Measurements from ENCODE around the gene RASSF5. TPM values are rescaled to one million over a fixed set of nuclear protein-coding genes. Genes with fewer than 3 reads are reported as not detected.
A peak's percentile ranks its signal among the peaks of the same experiment; 100 is the strongest.

RASSF5 gene
- total RNA-seq, 2 donors from 2014 or later, result 212 to 239 TPM

- Mint-ChIP-seq H3K36me3 (peaks cover 62 to 69% of the 10 kb centered on the region in 2 donors), H3K9me3 (no peaks in the 10 kb centered on the region)
- no peak for DNase-seq (ENCODE audit: low spot score in 2 of 2)
Measured at GRCh38 chr1:206558794-206559671, 51.7 kb downstream of the RASSF5 start.

DNA sequence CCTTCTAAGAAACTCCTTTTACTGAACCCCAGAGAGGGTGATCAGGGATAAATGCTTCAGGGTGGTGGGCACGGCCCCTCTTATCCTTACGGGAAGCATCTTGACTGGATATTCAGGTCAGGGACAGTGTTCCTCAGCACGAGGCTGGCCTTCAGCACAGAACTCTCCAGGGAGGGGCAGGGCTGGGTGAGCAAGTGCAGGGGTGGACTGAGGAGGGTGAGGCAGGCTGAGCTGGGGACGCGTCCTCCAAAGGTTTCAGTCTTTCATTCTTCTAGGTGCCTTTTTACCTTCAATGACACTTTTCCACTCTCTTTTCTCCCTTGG, 52.3 kb downstream of the RASSF5 start:
- Mint-ChIP-seq H3K36me3 (peaks cover 68 to 75% of the 10 kb centered on the region in 2 donors), H3K27ac (peak overlapping the region; percentile 97), H3K9me3 (no peaks in the 10 kb centered on the region)
- ATAC-seq, result no peak
- DNase-seq (ENCODE audit: low spot score in 2 of 2), result no peak

More at GRCh38 chr1:206558794-206559671, 51.7 kb downstream of the RASSF5 start:
- peak overlapping the region; percentile 97 for H3K27ac Mint-ChIP-seq
- ATAC-seq, result no peak

DNA sequence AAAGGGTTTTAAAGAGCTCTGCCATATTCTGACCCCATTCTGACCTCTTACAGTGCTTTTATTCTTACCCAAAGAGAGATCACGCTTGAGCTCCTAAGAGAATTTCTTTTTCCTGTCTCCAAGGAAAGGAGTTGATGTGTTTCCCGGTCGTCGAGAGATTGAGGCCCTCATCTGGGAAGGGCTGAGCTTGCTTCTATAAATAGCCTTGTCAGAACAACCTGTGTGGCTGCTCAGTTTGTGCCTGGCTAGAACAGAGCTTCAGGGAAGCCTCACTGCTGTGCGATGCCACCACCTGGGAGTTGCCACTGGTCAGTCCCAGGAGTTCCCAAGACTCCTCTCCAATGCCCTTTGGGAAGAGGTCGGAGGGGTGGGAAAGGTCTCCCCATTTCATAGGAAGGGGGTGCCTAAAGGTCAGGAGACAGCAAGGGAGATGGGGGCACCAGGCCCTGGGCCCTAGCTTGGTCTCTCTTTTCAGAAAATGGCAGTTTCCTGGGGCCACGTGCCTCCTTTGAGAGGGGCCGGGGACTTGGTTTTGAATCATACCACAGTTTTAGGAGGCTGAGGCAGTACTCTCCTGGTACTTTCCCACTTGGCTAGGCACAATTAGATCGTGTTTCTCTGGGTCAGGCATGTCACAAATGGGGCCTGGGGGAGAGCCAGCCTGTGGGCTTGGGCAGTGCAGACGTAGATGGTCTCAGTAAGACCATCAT, 52.8 kb downstream of the RASSF5 start:
- peak in 1 of 2 donors; percentile 72 for DNase-seq (ENCODE audit: low spot score in 2 of 2)
- no peaks in the 10 kb centered on the region for H3K9me3 Mint-ChIP-seq
- H3K27ac Mint-ChIP-seq, result peak overlapping the region; percentile 97
- peaks cover 73 to 80% of the 10 kb centered on the region in 2 donors for H3K36me3 Mint-ChIP-seq
- peak in 1 of 2 donors; percentile 25 for ATAC-seq

GRCh38 chr1:206563367-206564207, 56.3 kb downstream of the RASSF5 start:
- peak; percentile 27 for ATAC-seq
- H3K9me3 Mint-ChIP-seq, result no peaks in the 10 kb centered on the region
- no peak for DNase-seq (ENCODE audit: low spot score in 2 of 2)
- H3K27ac Mint-ChIP-seq, result peak overlapping the region; percentile 92 to 97
- H3K36me3 Mint-ChIP-seq, result peaks cover 93 to 100% of the 10 kb centered on the region in 2 donors

DNA sequence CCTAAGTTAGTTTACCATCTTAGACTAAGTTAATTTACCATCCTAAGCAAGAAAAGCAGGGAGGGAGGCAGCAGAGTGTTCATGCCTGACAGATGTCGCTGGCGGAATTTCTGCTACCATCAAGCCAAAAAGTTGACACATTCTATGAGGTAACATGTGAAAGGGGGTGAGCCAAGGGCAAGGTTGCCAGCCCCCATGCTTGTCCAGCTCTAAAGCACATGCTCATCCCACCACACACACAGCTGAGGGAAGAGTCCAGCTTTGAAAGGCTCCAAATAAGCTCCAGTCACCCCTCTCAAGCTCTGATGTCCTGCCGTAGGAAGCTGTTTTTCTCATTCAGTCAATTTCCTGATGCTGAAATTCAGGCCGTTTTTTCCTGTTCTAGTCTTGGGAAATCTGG, 58.7 kb downstream of the RASSF5 start:
- Mint-ChIP-seq H3K36me3 (peaks cover 69 to 92% of the 10 kb centered on the region in 2 donors), H3K9me3 (no peaks in the 10 kb centered on the region), H3K27ac (peak overlapping the region; percentile 92 to 97)
- ATAC-seq (no peak), DNase-seq (ENCODE audit: low spot score in 2 of 2) (no peak)

DNA sequence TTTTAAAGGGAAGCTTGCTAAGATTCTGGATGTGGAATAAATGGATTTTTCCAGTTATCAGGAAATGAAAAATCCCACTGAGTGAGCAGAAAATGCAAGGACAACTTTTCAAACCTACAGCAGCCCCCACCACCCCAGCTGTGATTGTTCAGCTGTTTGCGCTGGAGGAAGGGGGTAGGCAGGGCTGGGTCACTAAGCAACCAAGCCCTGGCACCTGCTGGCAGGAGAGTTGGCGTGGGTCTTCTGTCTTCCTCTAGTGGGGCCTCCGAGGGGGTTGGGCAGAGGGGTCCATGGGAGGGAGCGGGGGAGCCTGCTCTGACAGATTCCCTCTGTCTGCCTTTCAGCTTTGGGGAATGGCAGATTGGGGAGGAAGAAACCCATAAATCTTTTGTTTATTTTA, 59.7 kb downstream of the RASSF5 start:
- Mint-ChIP-seq H3K27ac (peak overlapping the region; percentile 92 to 97), H3K9me3 (no peaks in the 10 kb centered on the region), H3K36me3 (peaks cover 70 to 92% of the 10 kb centered on the region in 2 donors)
- ATAC-seq, result no peak
- no peak for DNase-seq (ENCODE audit: low spot score in 2 of 2)

GRCh38 chr1:206568256-206568655, 60.9 kb downstream of the RASSF5 start:
- Mint-ChIP-seq H3K9me3 (no peaks in the 10 kb centered on the region), H3K27ac (peak overlapping the region; percentile 92 to 97), H3K36me3 (peaks cover 70 to 92% of the 10 kb centered on the region in 2 donors)
- peak; percentile 50 to 56 for ATAC-seq
- DNase-seq (ENCODE audit: low spot score in 2 of 2), result peak in 1 of 2 donors; percentile 66

- DNase-seq (ENCODE audit: low spot score in 2 of 2) (no peak), ATAC-seq (peak; percentile 38 to 47)
- Mint-ChIP-seq H3K27ac (peak overlapping the region; percentile 92 to 97), H3K36me3 (peaks cover 67 to 91% of the 10 kb centered on the region in 2 donors), H3K9me3 (no peaks in the 10 kb centered on the region)
Measured at GRCh38 chr1:206568779-206569352, 61.5 kb downstream of the RASSF5 start.

DNA sequence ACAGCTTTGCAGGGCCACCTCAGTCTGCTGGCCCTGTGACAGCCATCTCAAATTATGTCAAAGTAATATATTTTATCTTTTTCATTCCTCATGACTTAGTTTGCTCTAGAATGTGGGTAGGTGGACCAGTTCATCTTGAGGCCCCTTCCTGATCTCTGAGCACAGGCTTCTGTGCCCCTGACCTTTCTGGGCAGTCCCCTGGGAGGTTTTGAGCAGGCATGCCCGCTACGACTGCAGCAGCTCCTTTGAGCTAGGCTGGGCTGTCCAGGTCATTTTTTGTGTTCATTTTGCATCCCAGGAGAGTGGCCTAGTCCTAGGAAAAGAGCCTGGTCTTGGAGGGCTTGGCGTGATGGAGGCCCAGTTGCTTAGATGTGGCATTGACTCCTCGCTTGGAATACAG, 62.2 kb downstream of the RASSF5 start:
- peak overlapping the region; percentile 92 to 97 for H3K27ac Mint-ChIP-seq
- ATAC-seq (peak in 1 of 2 donors; percentile 17), DNase-seq (ENCODE audit: low spot score in 2 of 2) (no peak)
- H3K36me3 Mint-ChIP-seq, result peaks cover 66 to 90% of the 10 kb centered on the region in 2 donors
- no peaks in the 10 kb centered on the region for H3K9me3 Mint-ChIP-seq

- Mint-ChIP-seq H3K9me3 (no peaks in the 10 kb centered on the region), H3K36me3 (peaks cover 56 to 81% of the 10 kb centered on the region in 2 donors), H3K27ac (peak overlapping the region; percentile 92 to 97)
- ATAC-seq (no peak), DNase-seq (ENCODE audit: low spot score in 2 of 2) (no peak)
Measured at GRCh38 chr1:206570529-206570928, 63.2 kb downstream of the RASSF5 start.

GRCh38 chr1:206572835-206573234, 65.5 kb downstream of the RASSF5 start:
- no peaks in the 10 kb centered on the region for H3K9me3 Mint-ChIP-seq
- H3K36me3 Mint-ChIP-seq, result peaks cover 33 to 72% of the 10 kb centered on the region in 2 donors
- DNase-seq (ENCODE audit: low spot score in 2 of 2), result no peak
- H3K27ac Mint-ChIP-seq, result peak overlapping the region; percentile 95 to 100
- no peak for ATAC-seq

GRCh38 chr1:206573319-206573718, 66.0 kb downstream of the RASSF5 start:
- peak overlapping the region; percentile 93 to 100 for H3K27ac Mint-ChIP-seq
- H3K9me3 Mint-ChIP-seq, result no peaks in the 10 kb centered on the region
- DNase-seq (ENCODE audit: low spot score in 2 of 2) (no peak), ATAC-seq (no peak)
- H3K36me3 Mint-ChIP-seq, result peaks cover 30 to 67% of the 10 kb centered on the region in 2 donors

DNA sequence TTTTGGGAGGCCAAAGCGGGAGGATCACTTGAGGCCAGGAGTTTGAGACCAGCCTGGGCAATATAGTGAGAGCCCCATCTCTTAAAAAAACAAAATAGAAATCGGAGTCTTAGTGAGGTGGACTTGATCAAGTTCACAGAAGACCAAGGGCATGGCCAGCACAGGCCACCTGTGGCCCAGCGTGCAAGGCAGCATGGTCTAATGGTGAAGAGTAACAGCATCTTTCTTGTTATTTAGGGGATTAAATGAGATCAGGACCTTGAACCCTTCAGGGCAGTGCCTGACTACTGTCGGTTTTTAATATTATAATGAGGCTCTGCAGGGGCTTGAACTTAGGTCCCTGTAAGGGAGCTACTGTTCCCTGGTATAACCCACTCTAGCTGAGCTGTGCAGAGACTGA, 66.4 kb downstream of the RASSF5 start:
- Mint-ChIP-seq H3K9me3 (no peaks in the 10 kb centered on the region), H3K36me3 (peaks cover 30 to 63% of the 10 kb centered on the region in 2 donors), H3K27ac (peak overlapping the region; percentile 93 to 100)
- ATAC-seq (no peak), DNase-seq (ENCODE audit: low spot score in 2 of 2) (no peak)

- peaks cover 42 to 66% of the 10 kb centered on the region in 2 donors for H3K36me3 Mint-ChIP-seq
- no peak for ATAC-seq
- no peaks in the 10 kb centered on the region for H3K9me3 Mint-ChIP-seq
- no peak for DNase-seq (ENCODE audit: low spot score in 2 of 2)
- peak overlapping the region; percentile 91 to 100 for H3K27ac Mint-ChIP-seq
Measured at GRCh38 chr1:206575165-206575893, 68.0 kb downstream of the RASSF5 start.

DNA sequence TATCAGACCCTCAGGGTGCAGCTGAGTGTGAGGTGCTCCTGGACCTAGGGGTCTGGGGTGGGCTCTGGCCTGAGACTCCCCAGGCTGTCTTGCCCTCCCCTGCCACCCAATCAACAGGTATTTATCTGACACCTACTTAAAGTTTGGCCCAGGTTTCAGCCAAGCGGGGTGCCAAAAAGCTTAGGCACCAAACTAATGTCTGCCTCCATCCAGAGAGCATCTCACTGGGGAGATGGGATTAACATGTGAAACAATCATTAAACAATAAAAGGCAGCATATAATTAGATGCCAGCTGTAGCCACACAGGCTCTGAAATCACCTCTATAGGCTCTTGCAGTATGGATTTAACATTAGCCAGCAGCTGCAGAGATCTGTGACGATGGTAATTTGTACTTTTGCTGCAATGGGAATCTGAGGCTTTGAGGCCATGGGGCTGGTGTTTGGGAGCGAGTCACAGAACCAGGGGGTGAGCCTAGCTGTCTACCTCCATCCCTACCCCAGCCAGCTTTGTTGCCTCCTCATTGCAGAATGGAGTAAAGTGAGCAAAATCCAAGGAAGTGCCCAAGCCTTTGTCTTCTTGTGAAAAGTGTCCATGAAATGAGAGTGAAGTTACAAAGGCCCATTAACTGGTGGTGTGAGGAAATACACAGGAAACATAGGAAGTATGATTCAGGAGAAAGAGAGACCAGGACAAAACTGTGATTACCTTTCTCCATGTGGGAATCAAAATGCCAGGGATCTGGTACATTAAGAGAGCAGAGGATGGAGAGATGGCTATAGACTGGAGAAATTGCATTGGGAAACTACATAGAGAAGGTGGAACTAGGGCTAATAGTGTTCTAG, 68.8 kb downstream of the RASSF5 start:
- Mint-ChIP-seq H3K27ac (peak overlapping the region; percentile 76 to 100), H3K36me3 (peaks cover 49 to 66% of the 10 kb centered on the region in 2 donors), H3K9me3 (no peaks in the 10 kb centered on the region)
- ATAC-seq, result no peak
- DNase-seq (ENCODE audit: low spot score in 2 of 2), result no peak
